NCI-H748 treated with DMSO at 0.1 percent for 48 hours (cell line): ENCODE results near the gene AREG.

Experiments
- DNase-seq: peaks from one replicate; lab custom pipeline; 2025; lab: John Stamatoyannopoulos, UW

AREG gene

DNA sequence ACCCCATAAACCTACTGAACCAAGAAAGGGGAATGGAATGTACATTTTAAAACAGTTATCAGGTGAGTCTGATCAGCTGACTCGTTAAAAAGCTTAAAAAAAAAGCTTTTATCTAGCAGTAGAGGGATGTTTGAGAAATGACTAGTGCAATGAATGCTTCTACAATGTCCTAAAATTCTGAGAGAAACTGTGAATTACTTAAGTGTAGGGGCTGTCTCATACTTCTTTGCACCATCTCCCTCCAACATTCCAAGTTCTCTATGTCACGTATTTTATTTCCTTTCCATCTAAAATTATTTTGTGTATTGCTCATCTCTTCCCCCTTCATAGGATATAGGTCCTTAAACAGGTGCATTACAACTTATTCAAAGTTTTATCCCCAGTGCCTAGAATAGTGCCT lies 11.9 kb upstream of the AREG start:
- DNase-seq, result no peak

DNA sequence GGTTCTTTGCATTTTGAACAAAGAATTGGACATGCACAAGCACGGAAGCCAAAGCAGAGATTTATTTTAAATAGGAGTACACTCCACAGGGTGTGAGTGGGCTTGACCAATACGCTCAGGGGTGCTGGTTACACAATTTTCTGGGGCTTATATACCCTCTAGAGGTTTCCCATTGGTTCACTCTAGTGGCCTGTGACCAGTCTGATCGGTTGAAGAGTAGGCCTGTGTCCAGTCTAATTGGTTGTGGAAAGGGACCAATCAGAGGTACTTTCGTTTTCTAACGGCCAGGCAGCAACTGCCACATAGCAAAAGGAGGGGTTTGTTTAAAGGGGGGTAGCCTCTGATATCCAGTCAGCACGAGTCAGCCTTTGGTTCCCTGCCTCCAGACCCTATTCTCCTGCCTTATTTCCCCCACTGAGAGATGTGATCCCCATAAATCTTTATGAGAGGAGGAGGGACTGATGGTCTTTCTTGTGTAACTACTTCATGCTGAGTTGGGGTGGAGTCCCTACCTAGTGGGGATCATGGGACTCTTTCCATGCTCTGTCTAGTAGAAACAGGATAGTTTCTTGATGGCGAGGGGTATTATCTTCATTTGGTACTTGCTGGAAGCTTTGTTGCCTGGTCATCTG lies 11.3 kb upstream of the AREG start:
- no peak for DNase-seq

DNA sequence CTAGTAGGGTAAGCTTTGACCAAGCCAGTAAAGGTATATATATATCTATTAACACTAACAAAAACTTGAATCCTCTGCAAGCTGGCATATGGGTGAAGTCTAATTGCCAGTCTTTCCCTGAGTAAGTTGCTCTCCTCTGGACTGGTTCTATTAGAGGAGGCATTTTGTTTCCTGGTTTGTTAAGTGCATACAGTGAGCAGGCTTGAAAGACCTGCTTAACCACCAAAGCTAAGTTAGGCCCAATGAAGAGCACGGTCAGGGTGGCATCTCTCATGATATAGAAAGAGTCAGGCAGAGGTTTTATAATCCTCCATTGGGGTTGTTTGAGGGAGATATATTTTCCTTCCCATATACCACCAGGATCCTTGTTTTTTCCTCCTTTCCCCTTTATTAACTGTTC lies 9.6 kb upstream of the AREG start:
- no peak for DNase-seq

DNA sequence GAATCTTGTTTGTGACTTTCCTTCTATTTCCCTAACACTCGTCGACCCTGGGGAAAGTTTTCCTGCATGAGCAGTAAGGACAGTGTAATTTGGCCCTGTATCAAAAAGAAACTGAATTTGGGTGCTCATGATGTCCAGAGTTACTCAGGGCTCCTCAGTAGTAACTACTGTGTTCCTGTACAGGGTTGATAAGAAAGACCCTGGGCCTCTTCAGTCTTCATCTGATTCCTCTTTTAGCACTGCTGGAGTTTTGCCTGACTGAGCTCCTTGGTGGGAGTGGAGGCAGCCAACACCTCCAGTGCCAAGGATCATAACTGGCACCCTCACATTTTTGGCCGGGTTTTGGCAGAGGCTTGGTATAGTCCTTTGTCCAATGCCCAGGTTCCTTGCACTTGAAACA lies 7.1 kb upstream of the AREG start:
- DNase-seq, result no peak

DNA sequence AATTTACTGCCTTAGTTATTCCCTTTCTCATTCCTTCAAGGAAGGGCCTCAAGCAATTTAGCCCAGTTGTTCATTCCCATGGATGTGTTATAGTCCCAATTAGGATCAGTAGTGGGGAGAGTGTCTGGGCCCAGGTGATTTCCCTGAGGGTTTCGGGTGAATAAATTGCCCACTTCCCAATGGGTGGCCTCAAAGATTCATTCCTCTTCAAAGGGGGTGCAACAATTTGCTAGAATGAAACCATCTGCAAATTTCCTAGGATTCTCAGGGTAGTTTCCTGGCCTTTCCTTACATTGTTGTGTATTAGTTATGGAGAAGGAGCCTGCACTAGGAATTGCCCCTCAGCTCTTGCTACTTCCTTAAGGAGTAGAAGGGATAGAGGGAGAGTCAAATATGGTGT lies 6.3 kb upstream of the AREG start:
- DNase-seq, result no peak

DNA sequence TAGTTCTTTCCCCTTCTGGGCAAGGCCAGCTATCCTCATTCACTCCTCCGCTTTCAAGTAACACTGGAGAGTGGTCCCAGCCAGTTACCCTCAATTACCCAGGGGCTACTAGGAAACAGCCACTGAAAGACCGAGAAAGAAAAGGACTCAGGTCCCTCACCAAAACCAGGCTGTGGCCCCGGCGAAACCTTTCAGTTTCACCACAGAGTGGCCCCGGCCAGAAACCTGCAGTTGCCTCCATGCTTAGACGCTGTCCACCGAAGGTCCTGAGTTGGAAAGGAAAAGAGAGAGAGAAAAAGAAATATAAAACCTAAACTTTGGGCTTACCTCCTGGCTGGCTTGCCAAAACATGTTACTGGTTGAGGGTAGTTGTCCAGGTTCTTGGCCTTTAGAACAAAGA lies 5.0 kb upstream of the AREG start:
- DNase-seq, result no peak

DNA sequence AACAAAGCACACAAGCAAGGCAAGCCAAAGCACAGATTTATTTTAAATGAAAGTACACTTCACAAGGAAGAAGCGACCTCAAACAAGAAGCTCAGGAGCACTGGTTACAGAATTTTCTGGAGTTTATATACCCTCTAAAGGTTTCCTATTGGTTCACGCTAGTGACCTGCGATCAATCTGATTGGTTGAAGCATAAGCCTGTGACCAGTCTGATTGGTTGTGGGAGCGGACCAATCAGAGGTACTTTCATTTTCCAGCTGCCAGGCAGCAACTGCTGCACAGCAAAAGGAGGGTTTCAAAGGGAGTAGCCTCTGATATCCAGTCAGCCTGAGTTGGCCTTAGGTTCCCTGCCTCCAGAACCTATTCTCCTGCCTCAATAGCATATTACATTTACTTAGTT lies 4.6 kb upstream of the AREG start:
- no peak for DNase-seq

DNA sequence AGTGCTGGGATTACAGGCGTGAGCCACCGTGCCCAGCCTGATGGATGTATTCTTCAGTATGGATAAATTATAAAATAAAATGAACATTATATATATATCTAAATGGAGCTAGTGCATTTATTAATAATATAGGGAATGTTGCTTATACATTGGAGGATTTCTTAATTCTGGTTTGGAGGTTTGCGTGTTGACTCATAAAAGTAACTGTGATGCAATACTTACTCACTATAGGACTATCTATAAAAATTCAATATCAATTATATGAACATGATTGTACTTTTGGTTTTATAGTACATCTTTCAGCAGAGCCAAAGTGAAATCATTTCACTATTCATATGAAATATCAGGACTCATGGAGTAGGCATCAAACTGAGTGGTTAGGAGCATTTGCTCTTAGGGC lies 3.2 kb upstream of the AREG start:
- no peak for DNase-seq

DNA sequence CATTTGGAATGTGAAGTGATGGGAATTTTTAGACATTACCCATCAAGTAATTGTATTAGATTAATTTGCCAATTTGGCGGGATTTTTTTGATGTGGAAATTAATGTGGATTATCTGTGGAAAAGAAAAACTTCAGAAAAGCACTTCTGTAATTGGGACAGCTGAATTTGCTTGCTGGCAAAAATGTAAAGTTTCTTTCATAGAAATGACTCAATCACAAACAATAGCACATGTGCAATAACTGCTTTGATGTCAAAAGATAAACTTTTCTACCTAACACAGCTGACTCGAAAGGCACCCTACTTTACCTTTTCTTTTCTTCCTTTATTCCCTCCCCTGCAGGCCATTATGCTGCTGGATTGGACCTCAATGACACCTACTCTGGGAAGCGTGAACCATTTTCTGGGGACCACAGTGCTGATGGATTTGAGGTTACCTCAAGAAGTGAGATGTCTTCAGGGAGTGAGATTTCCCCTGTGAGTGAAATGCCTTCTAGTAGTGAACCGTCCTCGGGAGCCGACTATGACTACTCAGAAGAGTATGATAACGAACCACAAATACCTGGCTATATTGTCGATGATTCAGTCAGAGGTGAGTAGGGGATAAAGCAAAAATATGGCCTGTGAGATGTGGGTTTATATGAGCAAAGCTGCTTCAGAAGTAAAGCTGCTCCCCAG lies 1.4 kb downstream of the AREG start:
- no peak for DNase-seq

DNA sequence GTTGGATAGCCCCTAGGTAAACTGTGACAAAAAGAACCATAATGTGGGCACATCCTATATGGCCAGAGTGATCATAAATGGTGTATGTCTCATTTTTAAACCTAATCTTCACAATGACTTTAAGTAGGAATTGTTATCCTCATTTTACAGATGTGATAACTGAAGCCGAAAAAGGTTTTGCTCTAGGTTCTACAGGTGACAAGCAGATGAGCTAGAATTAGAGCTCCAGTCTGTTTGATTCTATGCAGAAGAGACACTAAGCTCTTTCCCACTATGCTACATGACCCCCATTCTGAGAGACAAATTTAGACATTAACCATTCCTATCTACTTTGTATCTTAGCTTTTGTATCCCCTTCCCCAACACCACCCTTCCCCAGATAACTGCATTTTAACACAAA lies 2.0 kb downstream of the AREG start:
- DNase-seq, result no peak

DNA sequence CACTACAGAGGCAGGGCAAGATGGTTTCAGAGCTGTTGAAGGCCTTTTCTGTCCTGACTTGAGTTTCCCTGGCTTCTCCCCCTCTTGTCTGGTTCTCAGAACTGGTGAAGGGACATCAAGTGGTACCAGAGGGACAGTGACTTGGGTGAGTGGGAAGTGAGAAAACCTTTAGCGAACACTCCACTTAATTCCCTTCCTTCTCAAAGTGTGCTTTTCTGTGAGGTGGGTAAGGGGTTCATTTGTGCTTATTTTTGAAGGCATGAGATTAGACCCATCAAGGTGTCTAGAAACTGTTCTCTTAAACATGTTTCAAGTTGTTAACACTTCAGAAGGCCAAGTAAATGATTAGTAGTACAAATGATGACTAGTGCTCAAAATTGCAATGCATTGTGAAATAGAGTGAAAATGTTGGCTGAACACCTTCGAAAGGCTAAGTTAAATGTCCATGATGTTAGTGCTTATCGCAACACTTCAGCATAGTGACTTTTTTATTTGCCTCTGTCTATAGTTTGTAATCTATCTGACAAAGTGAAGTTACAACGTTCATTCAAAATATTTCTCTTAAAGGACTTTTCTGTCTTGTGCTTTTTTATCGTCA lies 2.8 kb downstream of the AREG start:
- no peak for DNase-seq

DNA sequence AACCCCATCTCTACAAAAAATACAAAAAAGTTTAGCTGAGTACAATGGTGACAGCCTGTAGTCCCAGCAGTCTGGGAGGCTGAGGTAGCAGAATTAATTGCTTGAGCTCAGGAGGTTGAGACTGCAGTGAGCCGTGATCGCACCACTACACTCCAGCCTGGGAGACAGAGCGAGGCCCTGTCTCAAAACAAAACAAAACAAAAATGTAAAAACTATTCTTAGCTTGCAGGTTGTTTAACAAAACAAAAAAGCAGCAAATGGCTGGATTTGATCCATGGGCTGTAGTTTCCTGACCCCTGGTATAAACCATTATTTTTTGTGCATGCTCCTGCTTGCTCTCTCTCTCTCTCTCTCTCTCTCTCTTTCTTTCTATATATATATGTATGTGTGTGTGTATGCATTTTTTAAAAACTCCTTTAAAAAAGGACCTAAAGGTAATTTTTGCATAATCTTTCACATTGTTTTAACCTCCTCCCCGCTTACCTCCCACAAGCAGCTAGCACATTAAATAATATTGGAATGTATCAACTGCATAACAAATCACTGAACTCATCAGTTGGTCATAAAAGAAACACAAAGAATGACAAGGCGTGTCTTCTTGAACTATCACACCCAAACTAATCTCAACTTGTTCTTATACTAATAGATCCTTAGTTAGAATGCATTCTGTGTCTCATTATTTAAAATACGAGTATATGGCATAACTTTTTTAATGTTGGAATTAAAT lies 4.8 kb downstream of the AREG start:
- DNase-seq, result no peak

DNA sequence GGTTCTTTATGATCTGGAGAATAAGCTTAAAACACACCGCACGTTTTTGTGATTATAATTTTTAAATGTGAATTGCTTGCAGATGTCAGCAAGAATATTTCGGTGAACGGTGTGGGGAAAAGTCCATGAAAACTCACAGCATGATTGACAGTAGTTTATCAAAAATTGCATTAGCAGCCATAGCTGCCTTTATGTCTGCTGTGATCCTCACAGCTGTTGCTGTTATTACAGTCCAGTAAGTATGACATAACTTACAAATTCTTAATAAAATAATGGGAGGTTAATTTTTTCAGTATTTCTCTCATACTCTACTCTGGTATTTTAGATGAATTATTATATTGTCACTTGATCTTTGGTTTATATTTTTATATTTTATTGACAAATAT lies 5.4 kb downstream of the AREG start:
- no peak for DNase-seq

DNA sequence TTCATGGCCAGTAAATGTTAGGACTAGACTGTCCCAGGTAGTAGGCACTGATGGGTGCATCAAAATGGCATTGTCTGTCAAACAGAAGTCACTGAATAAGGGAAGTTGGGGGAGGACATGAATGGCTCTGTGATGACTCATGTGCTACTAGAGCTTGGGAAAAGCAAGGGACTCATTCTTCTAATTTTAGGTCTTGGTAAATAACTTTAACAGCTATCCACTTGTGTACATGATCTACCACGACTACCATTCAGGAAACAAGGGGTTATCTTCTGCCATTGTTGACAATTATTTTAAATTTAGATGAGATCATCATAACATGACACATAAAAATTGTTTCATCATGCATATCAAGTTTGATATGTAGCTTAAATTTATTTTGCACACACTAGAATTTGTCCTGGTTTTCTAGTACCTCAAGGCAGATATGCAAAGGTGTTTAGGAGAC lies 6.3 kb downstream of the AREG start:
- DNase-seq, result no peak

DNA sequence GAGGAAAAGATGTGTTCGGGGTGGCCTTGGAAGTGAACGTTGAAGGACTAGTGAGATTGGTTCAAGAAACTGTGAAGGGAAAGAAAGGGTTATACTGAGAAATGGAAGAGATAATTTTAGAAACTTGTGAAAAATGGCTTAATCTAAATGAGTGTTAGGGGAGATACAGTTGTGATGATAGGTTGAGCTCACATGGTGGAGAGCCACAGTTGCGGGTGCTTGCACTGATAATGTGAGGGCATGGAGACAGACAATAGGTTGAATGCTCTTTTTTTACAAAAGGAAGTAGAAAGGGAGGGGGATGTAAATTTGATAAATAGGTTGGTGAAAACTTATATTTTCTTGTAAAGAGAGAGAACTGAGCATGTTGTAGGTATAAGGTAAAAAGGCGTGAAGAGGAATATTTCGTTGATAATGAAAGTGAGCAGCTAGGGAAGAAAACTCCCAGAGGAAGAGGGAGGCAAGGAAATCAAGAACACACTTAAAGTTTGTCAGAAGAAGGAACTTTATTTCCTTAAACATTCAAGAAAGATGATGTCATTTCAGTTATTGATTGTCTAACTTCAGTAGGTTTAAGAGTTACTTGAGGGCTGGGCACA lies 8.2 kb downstream of the AREG start:
- DNase-seq, result no peak

DNA sequence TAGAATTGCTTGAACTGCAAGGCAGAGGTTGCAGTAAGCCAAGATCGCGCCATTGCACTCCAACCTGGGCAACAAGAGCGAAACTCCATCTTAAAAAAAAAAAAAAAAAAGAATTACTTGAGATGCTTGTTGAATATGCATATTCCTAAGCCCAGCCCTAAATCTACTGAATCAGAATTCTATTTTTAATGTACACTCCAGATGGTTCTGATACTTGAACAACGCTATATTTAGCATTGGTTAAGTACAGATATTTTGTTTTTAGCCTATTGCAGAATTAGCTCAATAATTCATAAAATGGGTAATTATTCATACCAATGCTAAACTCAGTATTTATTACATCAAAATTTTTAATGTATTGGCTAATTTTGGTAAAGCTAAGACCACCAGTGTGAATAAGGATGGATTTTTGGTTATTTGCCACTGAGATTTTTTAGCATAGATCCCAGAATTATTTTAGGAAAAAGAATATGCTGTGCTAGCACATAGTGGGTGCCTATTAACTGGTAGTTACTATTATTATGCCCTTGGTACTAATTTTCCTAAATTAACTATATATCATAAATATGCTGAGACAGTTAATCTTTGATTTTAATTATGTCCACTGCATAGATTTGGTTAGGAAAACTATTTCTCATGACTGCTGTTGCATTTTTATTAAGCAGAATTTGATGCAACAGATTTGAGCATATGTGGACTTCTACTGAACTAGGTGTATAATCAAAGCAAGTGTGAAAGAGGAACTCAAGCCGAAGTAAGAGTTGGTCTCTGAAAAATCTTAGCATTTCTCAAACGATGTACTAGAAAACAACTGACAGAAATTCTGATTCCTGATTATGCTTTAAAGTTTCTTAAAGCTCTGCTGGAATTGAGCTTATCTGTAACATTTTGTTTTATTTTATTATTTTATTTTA lies 9.2 kb downstream of the AREG start:
- no peak for DNase-seq

DNA sequence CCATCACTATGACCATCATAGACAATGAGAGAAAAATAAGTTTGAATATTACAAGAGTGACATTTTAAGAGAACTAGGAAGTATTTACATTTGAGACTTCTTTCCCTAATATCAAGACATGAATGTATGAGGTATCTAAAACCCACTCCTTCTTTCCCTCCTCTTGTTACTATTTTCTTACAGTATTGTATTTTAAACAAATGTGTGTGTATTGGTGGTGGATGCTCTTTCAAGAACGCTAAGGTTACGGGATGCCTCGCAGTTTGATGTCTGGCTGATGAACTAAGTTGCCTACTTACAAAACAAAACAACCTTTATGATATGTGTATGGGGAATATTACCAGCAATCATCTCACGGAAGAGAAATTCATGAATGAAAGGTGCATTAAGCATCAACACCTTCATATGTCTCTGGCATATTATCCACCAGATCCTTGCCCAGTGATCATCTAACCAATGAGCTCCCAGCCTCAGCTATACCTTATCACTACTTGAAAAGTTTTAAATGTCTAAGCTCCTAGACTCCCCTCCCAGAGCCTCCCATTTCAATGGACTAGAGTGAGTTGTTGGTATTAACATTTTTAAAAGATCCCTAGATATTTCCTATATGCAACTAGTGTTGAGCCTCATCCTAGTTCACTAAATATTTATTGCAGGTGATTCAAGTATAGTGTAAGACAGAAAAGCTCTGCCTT lies 10.6 kb downstream of the AREG start:
- no peak for DNase-seq

DNA sequence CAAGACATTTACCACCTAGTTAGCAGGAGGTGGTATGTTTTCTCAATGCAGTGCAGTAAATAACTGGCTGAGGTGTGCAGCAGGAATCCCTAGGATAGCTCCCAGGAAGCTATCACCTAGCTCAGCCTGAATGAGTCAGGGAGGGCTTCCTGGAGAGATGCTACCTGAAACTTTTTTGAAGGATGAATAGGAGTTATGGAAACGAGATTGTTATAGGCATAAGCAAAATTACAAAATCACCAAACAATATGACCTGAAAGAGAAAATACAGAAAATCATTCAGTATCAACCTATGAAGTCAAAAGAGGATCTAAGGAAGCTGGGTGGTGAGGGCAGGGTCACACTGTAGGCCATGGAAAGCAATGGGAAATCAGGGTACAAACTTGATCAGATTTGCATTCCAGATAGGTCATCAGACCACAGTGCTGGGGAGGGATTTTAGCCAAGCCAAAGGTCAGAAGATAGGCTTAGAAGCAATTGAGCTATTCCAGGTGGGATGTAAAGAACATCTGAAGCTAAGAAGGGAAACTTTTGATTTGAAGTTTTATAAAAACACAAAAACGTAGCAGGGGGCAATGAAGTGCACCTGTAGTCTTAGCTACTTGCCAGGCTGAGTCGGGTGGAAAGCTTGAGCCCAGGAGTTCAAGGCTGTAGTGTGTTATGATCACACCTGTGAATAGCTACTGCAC lies 11.3 kb downstream of the AREG start:
- DNase-seq, result no peak

DNA sequence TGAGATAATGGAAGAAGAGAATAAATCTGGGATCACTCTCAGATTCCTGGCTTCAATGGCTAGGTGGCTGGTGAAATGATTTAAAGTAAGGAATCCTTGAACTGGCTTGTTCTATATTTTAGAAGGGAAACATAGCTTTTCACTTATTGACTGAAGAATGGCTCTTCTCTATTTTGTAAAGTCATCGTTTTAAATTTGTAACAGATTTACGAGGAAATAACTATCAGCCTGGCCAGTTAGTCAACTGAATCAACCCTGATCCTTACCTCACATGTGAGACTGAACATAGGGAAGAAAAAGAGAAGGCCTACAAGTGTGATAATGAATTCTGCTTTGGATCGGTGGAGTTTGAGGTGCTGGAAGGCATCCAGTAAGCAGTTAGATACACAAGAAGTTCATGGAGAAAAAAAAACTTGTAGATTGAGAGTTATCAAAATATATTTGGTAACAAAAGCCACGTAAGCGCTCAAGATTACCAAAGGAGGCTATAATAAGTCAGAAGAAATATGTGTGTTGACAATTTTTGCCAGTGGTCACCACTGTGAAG lies 12.0 kb downstream of the AREG start:
- DNase-seq, result no peak

DNA sequence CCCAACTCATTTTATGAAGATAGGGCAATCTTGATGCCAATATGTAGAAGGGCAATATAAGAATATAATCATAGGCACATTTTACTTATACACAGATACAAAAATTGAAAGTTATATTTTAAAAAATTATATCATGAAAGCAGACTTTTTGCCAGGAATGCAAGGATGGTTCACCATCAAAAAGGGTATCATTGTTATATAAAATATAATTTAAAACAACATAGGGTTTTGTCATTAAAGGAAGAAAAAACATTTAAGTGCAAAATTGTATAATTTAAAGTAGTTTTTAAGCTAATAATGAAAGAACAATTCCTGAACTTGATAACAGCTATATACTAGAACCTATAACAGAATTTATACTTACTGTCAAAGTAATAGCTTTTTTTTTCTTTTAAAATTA lies 15.9 kb downstream of the AREG start:
- no peak for DNase-seq
